Measurements from ENCODE around the gene HHAT. TPM values are rescaled to one million over a fixed set of nuclear protein-coding genes. Genes with fewer than 3 reads are reported as not detected.

Gene HHAT
- total RNA-seq, 1 donor from 2014 or later = 2.3 TPM

DNA sequence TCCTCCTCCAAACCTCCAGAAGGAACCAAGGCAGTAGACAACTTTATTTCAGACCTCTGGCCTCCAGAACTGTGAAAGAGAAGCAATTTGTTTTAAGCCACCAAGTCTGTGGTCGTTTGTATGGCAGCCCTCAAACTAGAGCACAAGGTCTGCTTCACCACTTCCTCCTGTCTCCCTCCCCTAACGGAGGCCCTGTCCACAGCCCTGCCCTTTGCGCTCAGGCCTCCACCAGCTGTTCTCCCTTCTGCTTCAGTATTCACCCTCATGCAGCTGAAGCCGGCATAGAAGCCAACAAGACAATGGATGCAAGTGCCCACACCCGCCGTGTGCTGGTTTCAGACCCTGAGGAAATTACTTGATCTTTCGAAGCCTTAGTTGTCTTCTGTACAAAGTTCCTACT lies 364.1 kb downstream of the HHAT start:
- H3K4me3 Mint-ChIP-seq (ENCODE audit: unreplicated experiment) = no peak overlapping the region
- peaks cover 3% of the 10 kb centered on the region for H3K27me3 Mint-ChIP-seq (ENCODE audit: unreplicated experiment)
- TF ChIP-seq CTCF (IDR thresholded peaks at IDR 0.05; ENCODE audit: partially characterized antibody, unreplicated experiment) = no peak
- peaks cover 7% of the 10 kb centered on the region for H3K4me1 Mint-ChIP-seq (ENCODE audit: low read depth, unreplicated experiment)
- H3K27ac Mint-ChIP-seq (ENCODE audit: unreplicated experiment) = no peak overlapping the region
- H3K36me3 Mint-ChIP-seq (ENCODE audit: unreplicated experiment) = no peaks in the 10 kb centered on the region
- H3K9me3 Mint-ChIP-seq (ENCODE audit: unreplicated experiment) = peaks cover 2% of the 10 kb centered on the region
- DNase-seq = no peak

GRCh38 chr1:210695026-210695425 lies 366.3 kb downstream of the HHAT start:
- H3K27ac Mint-ChIP-seq (ENCODE audit: unreplicated experiment) = no peak overlapping the region
- H3K9me3 Mint-ChIP-seq (ENCODE audit: unreplicated experiment) = peaks cover 4% of the 10 kb centered on the region
- H3K36me3 Mint-ChIP-seq (ENCODE audit: unreplicated experiment) = no peaks in the 10 kb centered on the region
- H3K4me3 Mint-ChIP-seq (ENCODE audit: unreplicated experiment) = no peak overlapping the region
- DNase-seq = no peak
- TF ChIP-seq CTCF (IDR thresholded peaks at IDR 0.05; ENCODE audit: partially characterized antibody, unreplicated experiment) = no peak
- peaks cover 3% of the 10 kb centered on the region for H3K27me3 Mint-ChIP-seq (ENCODE audit: unreplicated experiment)
- H3K4me1 Mint-ChIP-seq (ENCODE audit: low read depth, unreplicated experiment) = peaks cover 10% of the 10 kb centered on the region

DNA sequence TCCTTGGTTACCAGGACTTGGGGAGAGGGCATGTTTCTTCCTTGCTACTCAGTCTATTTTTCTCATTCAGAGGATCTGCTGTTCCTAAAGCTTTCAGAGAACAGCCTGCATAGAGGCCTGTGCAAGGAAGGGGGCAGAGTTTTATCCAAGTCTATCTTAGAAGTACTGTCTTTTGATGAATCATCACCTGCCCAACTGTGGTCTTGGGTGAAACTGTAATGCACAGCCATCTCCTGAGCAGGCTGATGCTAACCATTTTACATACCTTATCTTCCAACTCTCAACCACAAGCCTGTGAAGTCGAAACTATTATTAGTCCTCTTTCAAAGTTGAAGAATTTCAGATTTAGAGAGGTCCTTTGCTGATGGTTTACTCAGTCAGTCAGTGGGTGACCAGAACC lies 368.0 kb downstream of the HHAT start:
- no peak for DNase-seq
- Mint-ChIP-seq H3K9me3 (ENCODE audit: unreplicated experiment) (peaks cover 6% of the 10 kb centered on the region), H3K27me3 (ENCODE audit: unreplicated experiment) (peaks cover 3% of the 10 kb centered on the region), H3K27ac (ENCODE audit: unreplicated experiment) (no peak overlapping the region), H3K36me3 (ENCODE audit: unreplicated experiment) (no peaks in the 10 kb centered on the region), H3K4me3 (ENCODE audit: unreplicated experiment) (no peak overlapping the region), H3K4me1 (ENCODE audit: low read depth, unreplicated experiment) (peaks cover 12% of the 10 kb centered on the region)
- TF ChIP-seq CTCF (IDR thresholded peaks at IDR 0.05; ENCODE audit: partially characterized antibody, unreplicated experiment) = no peak

DNA sequence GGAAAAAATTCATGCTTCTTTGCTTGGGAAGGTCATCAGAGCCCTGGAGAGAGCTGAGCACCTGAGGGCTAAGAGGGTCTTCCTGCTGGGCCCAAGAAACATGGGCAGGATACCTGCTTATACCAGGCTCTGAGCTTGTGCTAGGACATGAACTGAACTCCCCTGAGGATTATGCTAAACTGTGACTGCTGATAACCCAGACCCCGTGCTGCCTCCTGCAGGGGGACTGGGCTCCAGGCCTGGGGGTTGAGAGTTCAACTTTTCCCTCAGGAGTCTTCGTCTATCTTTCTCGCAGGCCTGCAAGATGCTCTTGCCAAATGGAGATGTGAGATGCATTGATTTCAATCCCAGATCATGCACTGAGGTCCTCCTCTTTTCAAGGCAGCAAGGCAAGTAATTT lies 368.5 kb downstream of the HHAT start:
- TF ChIP-seq CTCF (IDR thresholded peaks at IDR 0.05; ENCODE audit: partially characterized antibody, unreplicated experiment) = no peak

GRCh38 chr1:210698661-210699060 lies 370.0 kb downstream of the HHAT start:
- Mint-ChIP-seq H3K36me3 (ENCODE audit: unreplicated experiment) (no peaks in the 10 kb centered on the region), H3K4me1 (ENCODE audit: low read depth, unreplicated experiment) (peaks cover 9% of the 10 kb centered on the region), H3K9me3 (ENCODE audit: unreplicated experiment) (peaks cover 4% of the 10 kb centered on the region), H3K27me3 (ENCODE audit: unreplicated experiment) (no peaks in the 10 kb centered on the region), H3K27ac (ENCODE audit: unreplicated experiment) (no peak overlapping the region), H3K4me3 (ENCODE audit: unreplicated experiment) (no peak overlapping the region)
- TF ChIP-seq CTCF (IDR thresholded peaks at IDR 0.05; ENCODE audit: partially characterized antibody, unreplicated experiment) = no peak
- DNase-seq = no peak

More for the DNA sequence above, 368.5 kb downstream of the HHAT start:
- Mint-ChIP-seq H3K27ac (ENCODE audit: unreplicated experiment) (no peak overlapping the region), H3K36me3 (ENCODE audit: unreplicated experiment) (no peaks in the 10 kb centered on the region), H3K27me3 (ENCODE audit: unreplicated experiment) (peaks cover 3% of the 10 kb centered on the region), H3K4me3 (ENCODE audit: unreplicated experiment) (no peak overlapping the region), H3K4me1 (ENCODE audit: low read depth, unreplicated experiment) (peaks cover 12% of the 10 kb centered on the region), H3K9me3 (ENCODE audit: unreplicated experiment) (peaks cover 6% of the 10 kb centered on the region)
- DNase-seq = no peak
